Embryonic facial prominence (tissue), 1 donor: ENCODE data around the gene MEDAG.

ENCODE experiments used
- DNase-seq: peaks from one replicate; pipeline ENCODE4 v3.0.0-alpha.2; 2016; ENCODE audit errors: extremely low spot score

MEDAG gene

DNA sequence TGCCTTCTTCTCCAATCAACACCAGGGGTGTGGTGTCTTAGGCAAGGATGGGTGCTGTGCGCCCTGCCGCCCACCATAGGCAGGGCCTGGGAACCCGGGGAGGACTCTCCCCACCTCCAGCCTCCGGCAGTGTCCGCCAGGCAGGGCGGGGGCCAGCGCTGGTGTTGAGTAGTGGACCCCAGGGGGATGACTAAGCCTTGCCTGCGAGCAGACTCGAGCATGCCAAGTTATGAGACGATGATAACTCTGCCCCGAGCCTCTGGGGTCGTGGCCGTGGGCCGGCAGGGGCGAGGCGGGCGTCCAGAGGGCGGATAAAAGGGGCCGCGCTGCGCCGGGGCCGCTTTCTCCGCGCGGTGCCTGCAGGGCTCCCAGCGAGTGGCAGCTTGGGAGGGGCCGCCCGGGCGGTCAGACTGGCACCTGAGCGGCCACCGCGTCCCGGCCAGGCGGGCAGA is at the start of gene MEDAG:
MEDAG (plus strand) TSS at position 340 of the 452 bp plus-strand sequence. CDS start 245 bp downstream, outside the sequence.
- DNase-seq, result no peak

DNA sequence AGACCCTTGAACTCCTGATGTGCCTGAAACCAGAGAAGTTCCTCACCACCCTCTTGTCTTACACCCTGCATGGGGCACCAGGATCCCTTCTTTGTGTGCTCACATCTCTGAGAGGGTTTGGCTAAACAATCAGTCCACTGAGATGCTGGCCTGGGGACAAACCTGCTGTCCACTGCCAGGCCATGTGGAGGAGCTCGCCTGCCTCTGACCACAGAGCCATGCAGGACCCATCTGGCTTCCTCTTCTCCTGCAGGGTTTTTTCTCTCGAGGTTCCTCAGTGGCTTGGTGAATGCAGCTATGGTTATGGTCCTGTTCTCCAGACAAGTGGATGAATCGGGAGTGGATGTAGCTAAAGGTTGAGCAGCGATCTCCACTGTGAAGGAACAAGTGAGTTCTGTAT is 49.1 kb upstream of the MEDAG start:
- no peak for DNase-seq

DNA sequence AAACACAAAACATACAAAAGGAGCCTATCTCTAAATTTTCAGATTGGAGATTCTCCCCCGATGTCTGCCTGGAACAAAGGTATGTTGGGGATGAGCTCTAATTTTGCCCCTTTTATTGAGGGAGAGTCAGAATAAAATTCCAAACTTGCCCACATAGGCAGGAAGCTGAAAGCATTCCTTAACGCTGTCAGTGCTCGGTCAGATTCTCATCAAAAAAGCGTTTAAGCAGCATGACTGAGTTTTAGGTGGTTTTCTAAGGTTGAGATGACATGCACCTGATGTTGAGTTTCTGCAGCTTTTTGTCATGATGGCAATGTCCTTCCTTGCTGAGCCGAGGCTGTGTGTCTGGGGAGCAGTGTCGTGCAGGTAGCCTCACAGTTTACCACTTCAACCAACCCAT is 48.4 kb upstream of the MEDAG start:
- no peak for DNase-seq

DNA sequence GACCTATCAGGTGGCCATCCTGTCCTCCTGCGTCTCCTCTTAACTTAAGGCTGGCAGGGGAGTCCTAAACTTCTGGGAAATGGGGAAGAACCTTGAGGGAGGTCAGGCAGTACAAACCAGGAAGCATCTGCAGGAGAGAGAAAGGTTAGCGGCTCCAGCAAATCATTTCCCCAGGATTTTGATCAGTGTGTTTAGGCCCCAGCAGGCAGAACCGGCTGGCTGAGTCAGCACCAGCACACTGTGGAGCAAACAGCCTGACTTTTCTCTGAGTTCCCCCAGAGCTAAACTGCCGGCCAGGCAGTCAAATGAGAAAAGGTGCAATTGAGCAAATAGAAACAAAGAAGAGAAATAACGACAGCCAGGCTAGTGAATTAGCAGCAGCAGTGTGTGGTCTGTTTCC is 46.7 kb upstream of the MEDAG start:
- no peak for DNase-seq

DNA sequence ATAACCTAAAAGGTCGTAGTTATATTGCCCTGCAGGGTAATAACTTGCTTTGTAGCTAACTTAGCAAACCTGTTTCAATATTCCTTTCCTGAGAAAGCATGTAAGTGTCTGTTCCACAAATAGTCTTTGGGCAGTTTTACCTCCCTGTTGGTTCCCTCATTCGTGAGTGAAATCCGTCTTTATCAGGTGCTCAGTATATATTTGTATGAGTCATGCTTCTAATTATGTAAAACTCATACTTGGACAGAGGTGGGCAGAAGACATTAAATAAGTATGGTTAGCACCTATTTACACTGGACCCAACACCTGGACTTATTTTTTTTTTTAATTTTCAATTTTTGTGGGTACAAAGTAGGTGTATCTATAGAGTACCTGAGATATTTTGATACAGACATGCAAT is 44.9 kb upstream of the MEDAG start:
- DNase-seq, result no peak

DNA sequence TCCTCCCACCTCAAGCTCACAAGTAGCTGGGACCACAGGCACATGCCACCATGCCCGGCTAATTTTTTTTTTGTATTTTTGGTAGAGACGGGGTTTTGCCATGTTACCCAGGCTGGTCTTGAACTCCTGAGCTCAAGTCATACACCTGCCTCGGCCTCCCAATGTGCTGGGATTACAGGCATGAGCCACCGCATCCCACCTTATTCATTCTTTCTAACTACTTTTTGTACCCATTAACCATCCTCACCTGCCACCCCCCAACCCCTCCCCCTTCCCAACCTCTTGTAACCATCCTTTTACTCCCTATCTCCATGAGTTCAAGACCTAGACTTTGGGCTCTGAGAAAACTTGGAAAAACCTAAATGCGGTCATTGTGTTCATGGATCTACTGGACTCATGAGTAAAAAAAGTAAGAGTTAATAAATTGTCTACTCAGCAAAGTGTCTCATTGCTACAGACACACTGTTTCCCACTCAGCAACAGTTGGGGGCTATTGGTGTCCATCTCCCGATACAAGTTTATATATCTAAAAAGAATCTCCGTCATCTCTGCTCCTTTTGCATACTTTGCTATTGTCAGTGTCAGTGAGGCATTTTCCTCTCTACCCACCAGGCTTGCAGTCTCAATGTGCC is 44.1 kb upstream of the MEDAG start:
- DNase-seq, result no peak

DNA sequence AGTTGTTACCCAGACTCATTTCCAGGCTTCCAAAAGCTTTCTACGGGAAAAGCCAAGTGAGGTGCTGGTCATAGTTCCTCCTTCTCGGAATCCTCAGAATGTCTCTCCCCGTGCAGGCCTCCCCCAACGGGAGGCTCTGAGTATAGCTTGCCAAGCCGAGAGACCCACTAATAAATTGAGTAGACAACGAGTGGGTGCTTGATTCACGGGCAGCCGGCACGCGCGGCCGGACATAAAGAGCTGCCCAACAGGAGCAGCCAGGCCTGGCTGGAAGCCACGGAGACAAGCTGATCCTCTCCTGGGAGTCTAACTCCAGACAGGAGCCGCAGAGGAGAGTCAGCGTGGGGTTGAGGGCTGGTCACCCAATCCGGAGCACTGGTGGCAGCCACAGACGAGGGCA is 43.4 kb upstream of the MEDAG start:
- DNase-seq, result no peak

DNA sequence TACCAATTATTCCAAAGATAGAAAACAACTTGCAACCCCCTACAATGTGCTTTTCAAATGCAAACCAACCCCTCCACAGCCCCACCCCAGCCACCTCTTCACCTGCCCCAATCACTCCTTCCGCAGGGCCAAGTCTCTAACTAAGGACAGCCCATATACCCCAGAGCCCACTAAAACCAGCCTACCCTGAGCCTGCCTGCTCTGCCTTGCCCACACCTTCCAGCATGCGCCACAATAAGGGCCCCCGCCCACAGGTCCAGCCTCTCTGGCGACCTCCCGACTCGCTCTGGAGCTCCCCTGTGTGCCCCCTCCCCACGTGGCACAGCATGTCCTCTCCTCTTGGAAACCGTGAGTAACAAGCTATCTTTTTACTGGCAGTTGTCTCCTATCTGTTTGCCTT is 42.8 kb upstream of the MEDAG start:
- no peak for DNase-seq

DNA sequence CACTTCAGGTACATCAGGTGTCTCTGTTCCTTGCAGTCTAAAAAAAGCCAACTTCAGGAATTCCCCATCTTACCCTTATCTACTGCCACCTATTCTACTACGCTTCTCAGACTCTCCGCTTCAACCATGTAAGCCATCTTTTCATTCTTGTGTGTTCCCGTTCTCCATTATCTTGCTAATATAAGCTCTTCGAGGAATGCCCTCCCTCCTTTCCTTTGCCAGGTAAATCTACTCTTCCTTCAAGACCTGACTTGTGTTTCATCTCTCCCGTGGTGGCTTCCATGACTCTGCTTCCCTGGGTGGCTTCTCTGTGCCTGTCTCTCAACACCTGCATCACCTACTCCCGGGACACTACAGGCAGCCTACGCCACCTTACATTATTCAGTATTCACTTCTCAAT is 42.3 kb upstream of the MEDAG start:
- no peak for DNase-seq

DNA sequence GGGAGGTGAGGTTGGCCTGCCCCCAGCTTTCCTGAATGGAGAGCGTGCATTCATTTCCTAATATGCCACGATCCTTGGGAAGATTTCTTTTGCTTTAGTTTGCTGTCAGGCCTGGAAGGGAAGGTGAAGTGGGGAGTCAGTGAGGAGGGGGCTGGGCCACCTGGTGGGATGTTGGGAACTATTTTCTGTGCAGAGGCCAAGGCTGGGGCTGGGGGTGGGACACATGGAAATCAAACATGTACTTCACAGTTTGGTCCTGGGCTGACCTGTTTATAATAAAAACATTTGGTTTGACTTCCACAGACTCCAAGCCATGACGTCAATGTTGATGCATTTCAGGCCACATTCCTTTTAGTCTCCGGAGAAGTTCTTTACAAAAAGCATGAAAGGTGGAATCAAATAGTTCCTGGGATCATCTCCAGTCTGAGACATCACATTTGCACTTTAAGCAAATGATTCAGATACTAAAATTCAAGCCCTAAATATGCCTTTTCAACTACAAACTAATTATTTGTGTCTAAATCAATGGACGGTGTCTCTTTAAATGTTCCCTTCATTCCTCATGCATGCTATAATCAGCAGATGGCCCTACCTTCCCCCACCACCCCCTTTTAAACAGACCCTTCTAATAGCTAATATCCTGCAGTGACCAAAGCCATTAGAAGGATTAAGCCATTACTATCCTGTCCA is 41.5 kb upstream of the MEDAG start:
- DNase-seq, result peak; percentile 75

DNA sequence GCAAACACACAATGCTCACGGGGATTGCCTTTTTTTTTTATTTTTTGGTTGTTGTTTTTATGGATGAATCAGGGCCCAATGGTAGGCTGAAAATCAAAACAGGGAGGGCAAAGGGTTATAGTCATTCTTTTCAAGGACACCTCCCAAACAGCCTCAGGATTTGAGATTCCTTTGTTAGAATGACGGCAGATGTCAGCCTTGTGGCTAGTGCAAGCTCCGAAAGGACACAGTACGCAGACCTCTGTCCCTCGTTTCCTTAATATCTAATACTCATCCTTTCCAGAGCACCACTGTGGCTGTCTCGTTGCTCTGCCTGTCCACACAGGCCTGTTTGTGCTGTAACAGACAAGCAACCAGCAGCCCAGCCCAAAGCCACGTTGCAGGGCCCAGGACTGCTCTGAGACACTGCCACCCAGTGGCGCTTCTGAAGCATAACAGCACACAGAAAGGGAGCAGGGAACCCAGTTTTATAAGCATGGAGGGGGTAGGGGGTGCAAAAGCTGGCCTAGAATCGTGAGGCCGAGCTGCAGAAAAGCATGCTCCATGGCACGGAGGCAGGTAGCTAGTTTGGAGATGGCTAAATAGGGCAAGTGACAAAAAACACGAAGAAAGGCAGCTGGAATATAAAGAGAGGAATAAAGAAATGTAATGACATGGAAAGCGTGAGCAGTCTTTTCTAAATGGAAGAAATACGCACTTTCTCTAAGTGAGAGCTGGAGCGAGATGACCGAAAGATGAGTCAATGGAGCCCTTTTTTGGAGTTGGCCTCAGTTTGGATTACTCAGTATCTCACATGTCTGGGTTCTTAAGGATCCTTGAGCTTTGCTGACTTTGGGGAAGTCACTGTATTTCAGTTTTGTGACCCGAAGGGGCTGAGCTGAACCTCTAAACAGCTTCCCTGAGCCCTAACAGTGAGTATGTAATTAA is 40.7 kb upstream of the MEDAG start:
- DNase-seq, result peak; percentile 82

DNA sequence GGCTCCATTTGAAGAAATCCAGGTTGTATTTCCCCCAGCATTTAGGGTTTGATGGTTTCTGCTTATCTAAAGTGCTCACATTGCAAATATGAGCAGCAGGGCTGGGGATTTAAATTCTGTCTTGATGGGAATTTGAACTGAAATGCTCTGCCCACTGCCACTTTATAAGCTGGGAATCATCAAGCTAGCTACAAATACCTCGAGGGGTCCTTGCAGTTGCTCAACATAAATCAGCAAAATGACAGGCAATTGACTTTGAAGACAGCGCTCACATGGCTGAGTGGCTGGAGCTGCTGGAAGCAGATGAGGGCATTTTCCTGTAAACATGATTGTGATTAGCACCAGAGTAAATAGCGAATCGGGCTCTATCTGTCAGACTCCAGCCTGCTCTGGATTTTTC is 39.4 kb upstream of the MEDAG start:
- DNase-seq, result no peak

DNA sequence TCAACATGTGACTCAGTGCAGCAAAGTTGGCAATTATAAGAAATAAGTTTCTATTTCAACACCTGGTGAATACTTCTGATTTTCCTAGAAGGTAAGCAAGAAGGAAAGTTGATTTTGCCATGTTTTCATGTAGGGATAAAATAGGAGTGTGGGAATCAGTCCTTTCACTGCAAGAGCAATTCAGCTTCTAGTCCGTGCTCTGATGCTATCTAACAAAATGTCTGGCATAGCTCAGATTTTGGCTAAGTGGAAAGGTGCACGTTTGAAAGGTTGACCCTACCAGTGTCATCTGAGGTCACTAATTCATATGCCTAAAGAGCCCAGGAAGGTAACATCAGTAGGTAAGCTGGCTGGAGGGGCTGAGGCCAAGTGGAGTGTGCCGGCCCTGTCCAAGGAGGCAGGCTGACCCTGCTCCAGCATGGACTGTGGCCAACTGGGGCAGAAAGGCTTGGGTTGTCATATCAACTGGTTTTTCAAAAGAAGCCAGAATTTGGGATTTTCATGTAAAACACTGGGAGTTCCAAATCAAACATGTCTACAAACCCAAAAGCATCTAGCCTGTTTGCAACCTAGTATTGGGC is 38.9 kb upstream of the MEDAG start:
- DNase-seq, result no peak

DNA sequence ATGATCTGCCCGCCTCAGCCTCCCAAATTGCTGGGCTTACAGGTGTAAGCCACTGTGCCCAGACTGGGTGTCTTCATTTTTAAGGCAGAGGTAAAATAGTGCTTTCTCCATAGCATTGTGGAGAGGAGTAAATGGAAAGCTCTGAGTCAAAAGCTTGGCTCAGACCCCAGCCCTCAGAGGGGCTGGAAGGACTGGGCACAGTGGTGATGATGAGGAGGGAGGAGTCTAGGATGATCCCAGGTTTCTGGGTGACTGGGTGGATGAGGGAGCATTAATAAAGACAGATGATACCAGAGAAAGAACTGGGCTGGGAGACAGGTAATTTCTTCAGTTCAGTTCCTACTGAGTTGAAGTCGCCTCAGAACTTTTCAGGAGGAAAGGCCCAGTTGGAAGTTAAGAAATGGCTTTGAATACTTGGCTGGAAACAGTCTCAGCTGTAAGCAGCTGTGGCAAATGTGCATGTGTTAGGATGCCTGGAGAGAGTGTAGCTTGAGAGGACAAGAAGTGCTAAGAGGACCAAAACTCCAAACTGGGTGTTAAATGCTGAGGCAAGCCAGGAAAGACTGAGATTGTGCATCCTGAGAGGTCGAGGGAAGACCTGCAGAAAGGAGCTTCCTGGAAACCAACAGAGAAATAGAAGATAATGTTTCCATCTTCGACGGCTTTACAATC is 37.1 kb upstream of the MEDAG start:
- DNase-seq, result no peak

DNA sequence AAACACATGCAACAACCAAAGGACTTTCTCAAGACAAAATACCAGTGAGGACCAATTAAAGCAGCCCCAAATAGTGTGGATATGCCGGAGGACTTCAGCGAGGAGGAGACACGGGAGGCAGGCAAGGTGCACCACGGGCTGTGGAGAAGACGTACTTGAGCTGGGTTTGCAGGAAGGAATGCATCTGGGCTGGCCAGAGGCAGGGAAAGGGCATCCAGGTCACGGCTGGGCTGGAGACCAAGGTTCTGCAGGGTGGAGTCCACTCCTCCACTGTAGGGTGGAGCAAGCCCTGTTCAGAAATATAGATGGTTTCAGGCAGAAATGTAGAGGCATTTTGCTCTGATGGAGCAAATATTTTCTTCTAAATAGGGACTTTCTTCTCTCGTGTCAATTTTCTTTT is 36.6 kb upstream of the MEDAG start:
- no peak for DNase-seq

DNA sequence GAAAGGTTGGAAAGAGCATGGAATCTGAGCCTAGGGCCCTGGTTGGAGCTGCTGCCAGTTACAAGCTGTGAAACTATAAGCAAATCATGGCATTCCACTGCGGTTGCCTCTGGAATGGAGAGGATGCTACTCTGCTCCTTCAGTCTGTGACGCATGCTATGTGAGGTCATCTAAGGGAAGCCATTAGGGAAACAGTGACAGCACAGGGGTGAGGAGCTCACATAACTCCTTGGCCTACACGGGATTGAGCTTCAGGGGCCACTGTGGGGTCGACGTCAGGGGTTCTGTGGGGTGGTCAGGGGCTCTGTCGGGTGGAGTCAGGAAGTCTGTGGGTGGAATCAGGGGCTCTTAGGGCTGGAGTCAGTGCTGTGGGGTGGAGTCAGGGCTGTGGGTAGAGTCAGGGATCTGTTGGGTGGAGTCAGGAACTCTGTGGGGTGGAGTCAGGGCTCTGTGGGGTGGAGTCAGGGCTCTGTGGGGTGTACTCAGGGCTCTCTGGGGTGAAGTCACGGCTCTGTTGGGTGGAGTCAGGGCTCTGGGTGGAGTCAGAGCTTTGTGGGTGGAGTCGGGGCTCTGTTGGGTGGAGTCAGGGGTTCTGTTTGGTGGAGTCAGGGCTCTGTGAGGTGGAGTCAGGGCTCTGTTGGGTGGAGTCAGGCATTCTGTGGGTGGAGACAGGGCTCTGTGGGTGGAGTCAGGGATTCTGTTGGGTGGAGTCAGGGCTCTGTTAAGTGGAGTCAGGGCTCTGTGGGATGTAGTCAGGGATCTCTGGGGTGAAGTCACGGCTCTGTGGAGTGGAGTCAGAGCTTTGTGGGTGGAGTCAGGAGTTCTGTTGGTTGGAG is 35.8 kb upstream of the MEDAG start:
- DNase-seq, result peak; percentile 45

DNA sequence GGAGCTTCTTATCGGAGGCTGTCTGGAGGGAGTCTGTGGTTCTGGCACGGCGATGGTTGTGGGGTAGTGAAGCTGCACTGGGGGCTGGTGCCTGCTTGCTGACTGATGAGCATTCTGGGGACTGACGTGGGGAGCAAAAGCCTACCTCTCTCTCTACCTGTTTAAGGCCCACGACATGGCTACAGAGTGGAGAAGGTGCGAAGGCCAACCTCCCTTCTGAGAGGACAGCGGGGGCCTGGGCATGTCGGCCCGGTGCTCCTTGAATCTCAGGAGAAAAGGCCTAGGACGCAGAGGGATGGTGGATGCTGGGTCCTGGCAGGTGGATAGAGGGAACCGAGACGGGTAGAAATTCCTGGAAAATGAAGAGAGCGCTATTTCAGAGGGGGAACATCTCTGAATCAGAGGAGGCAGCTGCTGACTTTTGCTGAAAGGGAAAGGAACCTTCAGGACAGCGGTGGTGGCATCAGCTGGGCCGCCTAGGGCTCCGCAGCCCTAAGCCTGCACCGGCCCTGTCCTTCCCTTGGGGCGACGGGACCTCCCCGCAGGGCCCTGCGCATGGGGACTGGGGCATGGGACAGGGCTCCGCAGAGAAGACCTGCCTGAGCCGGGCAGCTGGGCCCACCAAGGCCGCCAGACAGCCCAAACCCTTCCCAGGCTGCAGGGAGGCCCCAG is 35.0 kb upstream of the MEDAG start:
- DNase-seq, result no peak

DNA sequence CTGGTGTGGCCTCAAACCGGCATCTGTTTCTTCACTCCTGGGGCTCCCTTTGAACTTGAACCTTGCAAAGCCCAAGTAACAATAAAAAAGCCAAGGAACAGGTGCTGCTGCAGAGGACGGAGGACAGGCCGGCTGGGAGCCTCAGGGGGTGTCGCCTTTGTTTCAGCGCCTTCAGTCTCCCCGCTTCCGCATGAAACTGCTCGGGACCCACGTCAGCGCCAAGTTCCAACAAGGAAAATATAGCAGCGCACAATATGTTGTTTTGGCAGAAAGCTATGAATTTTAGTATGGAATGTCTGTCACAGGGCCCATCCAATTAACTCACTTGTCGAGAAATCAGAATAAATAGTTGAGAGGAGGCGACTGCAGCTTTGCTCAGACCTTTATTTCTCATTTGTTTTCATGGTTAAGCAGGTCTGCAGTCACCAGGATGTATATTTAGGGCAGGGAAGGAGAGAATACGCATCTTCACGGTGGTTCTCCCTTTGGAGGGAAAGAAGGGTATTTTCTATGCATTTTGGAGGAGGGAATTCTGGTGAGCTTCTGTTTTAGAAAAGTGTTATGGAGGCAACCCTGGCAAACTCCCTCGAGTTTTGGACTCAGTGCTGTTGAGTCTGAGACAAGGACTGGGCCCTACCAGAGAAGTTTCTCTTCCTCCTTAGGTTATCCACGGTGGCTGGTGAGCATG is 34.3 kb upstream of the MEDAG start:
- DNase-seq, result no peak

DNA sequence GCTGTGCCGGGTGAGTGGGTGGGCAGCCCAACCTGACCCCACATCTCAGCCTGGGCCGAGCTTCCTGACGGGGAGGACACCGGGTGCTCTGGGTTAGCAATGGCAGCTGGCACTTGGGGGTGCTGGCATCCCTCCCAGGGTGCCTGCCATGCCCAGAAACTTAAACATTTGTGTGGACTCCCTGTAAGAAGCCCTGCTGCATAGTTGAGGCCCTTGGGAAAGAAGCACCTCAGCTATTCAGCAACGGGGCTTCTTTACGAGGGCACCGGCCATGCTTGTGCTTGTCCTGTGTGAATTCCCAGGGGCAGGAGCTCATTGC is 33.8 kb upstream of the MEDAG start:
- DNase-seq, result no peak
